Fibroblast of pulmonary artery (primary cell): ENCODE measurements around the gene RNF121.

Source experiments
- DNase-seq: peaks from one replicate; pipeline ENCODE4 v3.0.0-alpha.2; 2010; ENCODE audit warnings: low read depth
- H3K4me3 ChIP-seq: replicated peaks from 2 replicates; pipeline ENCODE4 v1.5.1; 2011; ENCODE audit warnings: low read depth, mild to moderate bottlenecking, control low read depth, low read length, moderate library complexity
- CTCF ChIP-seq: IDR thresholded peaks from 2 replicates; pipeline ENCODE4 v1.5.1; 2011; ENCODE audit warnings: mild to moderate bottlenecking, control low read depth, low read length, inconsistent platforms; ENCODE audit errors: missing control alignments

Gene RNF121

DNA sequence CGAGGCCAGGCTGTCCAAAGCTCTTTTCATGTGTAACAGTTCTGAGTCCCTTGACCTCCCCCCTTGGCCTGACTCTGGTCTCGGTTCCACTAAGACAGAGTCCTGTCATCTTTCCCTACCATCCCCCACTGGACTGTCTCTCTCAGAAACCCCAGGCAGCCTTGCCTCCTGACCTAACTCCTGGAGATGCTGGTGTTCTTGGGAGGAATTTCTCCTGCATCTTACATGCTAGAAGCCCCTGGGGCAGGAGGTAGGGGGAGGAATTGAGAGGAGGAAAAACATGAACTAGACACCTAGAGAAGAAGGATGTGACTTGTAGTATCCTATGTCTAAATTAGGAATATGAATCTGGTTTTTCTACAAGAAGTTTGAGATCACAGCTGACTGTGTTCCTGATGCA, 69.2 kb downstream of the RNF121 start:
- no peak overlapping the region for H3K4me3 ChIP-seq
- no peak for DNase-seq
- TF ChIP-seq CTCF = no peak

GRCh38 chr11:71998649-71999310, 69.9 kb downstream of the RNF121 start, which contains the start of gene IL18BP:
TSS of gene IL18BP (plus strand) at chr11:71998909. CDS start at chr11:71999985, 1,076 bp downstream.
- TF ChIP-seq CTCF = no peak
- H3K4me3 ChIP-seq = no peak within 1 kb of the TSS
- no peak for DNase-seq

DNA sequence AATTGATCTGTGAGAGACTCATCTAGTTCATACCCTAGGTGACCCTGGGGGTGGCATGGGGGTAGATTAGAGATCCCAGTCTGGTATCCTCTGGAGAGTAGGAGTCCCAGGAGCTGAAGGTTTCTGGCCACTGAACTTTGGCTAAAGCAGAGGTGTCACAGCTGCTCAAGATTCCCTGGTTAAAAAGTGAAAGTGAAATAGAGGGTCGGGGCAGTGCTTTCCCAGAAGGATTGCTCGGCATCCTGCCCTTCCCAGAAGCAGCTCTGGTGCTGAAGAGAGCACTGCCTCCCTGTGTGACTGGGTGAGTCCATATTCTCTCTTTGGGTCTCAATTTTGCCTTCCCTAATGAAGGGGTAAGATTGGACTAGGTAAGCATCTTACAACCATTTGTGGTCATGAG, 70.5 kb downstream of the RNF121 start:
- H3K4me3 ChIP-seq = no peak overlapping the region
- TF ChIP-seq CTCF = no peak
- peak; percentile 57 for DNase-seq

GRCh38 chr11:71999798-72000197, 71.0 kb downstream of the RNF121 start:
- H3K4me3 ChIP-seq = no peak overlapping the region
- no peak for DNase-seq
- no peak for TF ChIP-seq CTCF

- no peak overlapping the region for H3K4me3 ChIP-seq
- TF ChIP-seq CTCF = no peak
- DNase-seq = no peak
These were observed 71.5 kb downstream of the RNF121 start for GRCh38 chr11:72000202-72000867.

GRCh38 chr11:72001285-72001684, 72.4 kb downstream of the RNF121 start:
- TF ChIP-seq CTCF = no peak
- no peak for DNase-seq
- H3K4me3 ChIP-seq = no peak overlapping the region
